HG02840 (cell line): ENCODE results near the gene ICAM5.

Experiments used
- ATAC-seq: cut with Tn5 transposase; IDR thresholded peaks from one replicate; pipeline ENCODE4 v1.9.1; 2021; ENCODE audit warnings: mild to moderate bottlenecking, moderate library complexity, moderate number of reproducible peaks; ENCODE audit not compliant: unreplicated experiment, low FRiP score

Gene ICAM5

DNA sequence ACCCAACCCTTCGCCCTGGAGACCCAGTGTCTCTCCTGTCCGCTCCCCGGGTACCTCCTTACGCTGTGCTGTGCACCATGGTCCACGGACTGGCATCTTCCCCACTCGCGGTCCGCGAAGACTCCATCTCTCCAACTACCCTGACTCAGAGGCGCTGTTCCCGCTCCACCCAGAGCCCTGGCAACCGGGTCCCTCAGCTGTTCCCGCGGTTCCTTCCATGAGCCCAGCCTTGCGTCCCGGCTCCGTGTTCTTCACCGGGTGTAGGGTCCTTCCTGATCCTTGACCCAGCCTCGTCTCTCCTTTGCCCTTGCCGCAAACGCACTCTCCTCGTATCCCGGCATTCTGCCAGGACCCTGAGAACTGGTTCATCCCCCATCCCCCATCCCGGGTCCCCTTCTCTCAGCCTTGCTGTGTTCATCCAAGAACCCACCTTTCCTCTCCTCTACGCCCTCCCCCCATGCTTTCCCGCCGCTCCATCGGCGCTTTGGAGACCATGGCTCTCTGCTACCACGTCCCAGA, 664 bp downstream of the ICAM5 start:
- ATAC-seq: no peak

DNA sequence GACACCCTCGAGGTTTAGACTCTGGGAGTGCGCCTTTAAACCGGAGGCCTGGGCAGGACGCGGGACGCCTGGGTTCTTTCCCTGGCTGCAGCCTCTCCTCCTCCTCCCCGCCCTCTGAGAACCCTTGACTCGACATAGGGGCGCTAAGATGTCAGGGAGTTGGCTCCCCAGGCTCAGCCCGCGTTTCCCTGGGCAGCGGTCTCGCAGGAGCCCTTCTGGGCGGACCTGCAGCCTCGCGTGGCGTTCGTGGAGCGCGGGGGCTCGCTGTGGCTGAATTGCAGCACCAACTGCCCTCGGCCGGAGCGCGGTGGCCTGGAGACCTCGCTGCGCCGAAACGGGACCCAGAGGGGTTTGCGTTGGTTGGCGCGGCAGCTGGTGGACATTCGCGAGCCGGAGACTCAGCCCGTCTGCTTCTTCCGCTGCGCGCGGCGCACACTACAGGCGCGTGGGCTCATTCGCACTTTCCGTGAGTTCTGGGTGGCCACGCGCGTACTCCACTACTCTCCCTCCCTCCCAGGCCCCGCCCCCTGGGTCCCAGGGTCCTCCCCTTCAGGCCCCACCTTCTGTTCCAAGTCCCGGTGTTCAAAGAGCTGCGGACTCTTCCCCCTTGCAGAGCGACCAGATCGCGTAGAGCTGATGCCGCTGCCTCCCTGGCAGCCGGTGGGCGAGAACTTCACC, 1.3 kb downstream of the ICAM5 start:
- ATAC-seq: no peak

DNA sequence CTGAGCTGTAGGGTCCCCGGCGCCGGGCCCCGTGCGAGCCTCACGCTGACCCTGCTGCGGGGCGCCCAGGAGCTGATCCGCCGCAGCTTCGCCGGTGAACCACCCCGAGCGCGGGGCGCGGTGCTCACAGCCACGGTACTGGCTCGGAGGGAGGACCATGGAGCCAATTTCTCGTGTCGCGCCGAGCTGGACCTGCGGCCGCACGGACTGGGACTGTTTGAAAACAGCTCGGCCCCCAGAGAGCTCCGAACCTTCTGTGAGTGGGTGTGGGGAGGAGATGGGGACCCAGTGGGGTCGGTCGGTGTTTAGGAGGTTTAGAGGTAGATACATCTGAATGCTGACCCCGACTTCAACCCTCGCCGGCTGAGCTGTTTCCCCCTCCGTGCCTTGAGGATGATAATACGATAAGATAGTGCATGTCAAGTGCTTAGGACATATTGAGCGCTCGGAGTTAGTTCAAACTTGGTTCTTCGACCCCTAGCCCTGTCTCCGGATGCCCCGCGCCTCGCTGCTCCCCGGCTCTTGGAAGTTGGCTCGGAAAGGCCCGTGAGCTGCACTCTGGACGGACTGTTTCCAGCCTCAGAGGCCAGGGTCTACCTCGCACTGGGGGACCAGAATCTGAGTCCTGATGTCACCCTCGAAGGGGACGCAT, 1.9 kb downstream of the ICAM5 start:
- ATAC-seq: no peak

DNA sequence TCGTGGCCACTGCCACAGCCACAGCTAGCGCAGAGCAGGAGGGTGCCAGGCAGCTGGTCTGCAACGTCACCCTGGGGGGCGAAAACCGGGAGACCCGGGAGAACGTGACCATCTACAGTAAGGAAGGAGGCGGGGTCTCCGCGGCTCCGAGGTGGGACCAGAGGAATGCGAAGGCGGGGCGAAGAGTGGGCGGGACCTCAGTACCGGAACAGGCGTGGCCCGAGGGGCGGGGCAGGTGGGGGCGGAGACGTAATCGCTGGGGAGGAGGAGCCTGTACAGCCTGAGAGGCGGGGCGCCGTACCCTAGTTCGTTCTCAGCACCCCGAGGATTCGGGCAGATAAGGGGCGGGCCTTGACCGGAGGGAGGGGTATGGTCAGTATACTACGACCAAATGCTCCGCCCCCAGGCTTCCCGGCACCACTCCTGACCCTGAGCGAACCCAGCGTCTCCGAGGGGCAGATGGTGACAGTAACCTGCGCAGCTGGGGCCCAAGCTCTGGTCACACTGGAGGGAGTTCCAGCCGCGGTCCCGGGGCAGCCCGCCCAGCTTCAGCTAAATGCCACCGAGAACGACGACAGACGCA, 2.5 kb downstream of the ICAM5 start:
- no peak for ATAC-seq

DNA sequence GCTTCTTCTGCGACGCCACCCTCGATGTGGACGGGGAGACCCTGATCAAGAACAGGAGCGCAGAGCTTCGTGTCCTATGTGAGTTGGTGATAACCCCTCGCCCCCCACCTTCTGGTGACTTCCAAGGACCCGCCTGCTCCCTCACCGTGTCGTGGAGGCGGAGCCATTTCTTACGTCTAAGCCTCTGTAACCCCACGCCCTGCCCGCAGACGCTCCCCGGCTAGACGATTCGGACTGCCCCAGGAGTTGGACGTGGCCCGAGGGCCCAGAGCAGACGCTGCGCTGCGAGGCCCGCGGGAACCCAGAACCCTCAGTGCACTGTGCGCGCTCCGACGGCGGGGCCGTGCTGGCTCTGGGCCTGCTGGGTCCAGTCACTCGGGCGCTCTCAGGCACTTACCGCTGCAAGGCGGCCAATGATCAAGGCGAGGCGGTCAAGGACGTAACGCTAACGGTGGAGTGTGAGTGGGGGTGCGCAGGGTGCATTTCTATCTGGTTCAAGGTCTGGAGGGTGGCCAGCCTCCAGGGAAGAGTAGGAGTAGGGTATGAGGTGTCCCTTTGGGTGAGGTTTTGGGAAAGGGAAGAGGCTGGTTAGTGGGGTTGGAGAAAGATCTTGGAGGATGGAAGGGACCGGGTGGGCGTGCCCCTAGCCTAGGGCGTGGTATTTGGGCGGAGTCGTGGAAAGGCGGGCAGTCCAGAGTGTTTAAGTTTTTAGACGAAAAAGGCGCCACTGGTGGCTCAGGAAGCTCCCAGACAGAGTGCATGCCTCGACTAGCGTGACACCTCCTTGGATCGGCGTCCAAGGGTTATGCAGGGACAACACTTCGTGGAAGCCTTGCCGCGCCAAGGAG, 3.3 kb downstream of the ICAM5 start:
- ATAC-seq: no peak

DNA sequence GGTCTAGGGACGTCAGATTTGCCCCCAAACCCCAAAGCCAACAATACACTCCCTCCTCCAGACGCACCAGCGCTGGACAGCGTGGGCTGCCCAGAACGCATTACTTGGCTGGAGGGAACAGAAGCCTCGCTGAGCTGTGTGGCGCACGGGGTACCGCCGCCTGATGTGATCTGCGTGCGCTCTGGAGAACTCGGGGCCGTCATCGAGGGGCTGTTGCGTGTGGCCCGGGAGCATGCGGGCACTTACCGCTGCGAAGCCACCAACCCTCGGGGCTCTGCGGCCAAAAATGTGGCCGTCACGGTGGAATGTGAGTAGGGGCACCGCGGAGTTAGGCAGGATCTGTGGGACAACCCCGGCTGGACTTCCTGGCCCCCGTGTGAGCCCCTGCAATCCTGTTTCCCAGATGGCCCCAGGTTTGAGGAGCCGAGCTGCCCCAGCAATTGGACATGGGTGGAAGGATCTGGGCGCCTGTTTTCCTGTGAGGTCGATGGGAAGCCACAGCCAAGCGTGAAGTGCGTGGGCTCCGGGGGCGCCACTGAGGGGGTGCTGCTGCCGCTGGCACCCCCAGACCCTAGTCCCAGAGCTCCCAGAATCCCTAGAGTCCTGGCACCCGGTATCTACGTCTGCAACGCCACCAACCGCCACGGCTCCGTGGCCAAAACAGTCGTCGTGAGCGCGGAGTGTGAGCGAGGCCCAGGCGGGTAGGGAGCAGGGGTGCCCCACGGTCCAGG, 4.0 kb downstream of the ICAM5 start:
- no peak for ATAC-seq

DNA sequence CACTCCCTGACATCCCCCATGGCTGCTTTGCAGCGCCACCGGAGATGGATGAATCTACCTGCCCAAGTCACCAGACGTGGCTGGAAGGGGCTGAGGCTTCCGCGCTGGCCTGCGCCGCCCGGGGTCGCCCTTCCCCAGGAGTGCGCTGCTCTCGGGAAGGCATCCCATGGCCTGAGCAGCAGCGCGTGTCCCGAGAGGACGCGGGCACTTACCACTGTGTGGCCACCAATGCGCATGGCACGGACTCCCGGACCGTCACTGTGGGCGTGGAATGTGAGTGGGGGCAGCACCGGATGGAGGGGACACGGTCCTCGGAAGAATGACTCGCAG, 4.6 kb downstream of the ICAM5 start:
- no peak for ATAC-seq

DNA sequence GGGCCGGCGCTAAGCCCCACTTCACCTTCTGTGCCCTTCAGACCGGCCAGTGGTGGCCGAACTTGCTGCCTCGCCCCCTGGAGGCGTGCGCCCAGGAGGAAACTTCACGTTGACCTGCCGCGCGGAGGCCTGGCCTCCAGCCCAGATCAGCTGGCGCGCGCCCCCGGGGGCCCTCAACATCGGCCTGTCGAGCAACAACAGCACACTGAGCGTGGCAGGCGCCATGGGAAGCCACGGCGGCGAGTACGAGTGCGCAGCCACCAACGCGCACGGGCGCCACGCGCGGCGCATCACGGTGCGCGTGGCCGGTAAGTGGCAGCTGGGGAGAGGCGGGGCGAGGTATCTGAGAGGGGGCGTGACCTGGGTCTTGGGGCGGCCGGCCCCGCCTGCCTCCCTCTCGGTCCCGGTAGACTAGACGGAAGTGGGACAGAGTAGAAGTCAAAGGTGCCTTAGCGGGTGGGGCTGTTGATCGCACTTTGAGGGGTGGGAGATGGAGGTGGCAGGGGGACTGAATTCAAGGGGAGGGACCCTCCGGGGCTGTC, 5.6 kb downstream of the ICAM5 start:
- no peak for ATAC-seq

DNA sequence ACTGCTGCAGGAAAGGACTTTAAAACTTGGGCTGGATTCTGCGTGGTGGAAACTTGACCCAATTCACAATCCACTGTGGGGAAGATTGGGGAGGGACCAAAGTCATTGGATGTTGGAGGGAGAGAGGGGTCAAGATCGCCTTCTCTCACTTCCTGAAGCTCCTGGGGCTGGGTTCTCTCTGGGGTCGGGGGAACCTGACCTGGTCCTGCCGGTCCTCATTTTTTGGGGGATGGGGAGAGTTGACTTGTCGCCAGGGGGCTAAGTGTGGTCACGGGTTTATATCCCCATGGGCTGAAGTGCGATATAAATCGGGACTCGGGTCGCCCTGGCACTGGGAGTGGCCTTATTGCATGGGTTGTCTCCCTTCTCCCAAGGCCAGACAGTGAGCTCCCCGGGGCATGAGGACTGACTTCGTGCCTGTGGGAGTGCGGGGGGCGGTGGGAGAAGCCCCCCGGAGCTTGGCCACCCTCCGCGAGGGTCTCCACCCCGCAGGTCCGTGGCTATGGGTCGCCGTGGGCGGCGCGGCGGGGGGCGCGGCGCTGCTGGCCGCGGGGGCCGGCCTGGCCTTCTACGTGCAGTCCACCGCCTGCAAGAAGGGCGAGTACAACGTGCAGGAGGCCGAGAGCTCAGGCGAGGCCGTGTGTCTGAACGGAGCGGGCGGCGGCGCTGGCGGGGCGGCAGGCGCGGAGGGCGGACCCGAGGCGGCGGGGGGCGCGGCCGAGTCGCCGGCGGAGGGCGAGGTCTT, 6.3 kb downstream of the ICAM5 start:
- ATAC-seq: no peak

DNA sequence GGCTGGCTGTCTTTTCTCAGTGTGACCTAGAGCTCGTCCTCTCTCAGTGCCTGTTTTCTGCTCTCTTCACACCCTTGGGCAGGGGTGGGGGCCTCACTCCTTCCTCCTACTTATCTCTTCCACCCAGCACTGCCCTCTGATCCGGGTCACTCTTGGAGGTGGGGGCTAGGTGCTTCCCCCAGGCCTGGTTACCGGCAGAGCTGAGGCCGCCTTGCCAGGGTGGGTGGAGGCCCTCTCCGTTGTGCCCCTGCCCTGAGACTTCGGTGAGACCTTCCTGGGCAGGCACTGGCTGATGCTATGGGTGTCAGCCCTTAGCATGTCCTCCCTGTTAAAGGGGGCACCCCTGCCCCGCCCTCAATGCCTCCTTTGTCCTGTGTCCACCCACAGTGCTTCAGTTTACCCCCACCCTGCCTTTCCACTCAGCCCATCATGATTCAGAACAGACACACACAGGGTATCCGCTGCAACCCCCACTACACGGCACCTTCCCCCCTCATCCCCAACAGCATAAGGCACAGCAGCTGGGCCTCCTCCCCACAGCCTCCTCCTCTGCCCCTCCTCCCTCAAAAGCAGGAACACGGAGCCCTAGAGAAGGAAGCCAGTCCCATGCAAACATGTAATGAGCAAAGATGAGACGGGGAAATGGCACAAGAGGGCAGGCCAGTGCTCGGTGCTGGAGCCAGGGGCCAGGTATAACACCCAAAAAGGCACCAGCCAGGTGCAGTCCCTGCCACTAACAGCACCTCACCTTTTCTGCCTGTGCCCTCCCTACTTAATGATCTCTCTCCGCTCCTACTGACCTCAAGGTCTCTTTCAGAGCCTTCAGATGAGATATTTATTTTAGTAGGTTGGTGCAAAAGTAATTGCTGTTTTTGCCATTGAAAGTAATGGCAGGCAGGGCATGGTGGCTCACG, 10.1 kb downstream of the ICAM5 start:
- no peak for ATAC-seq

DNA sequence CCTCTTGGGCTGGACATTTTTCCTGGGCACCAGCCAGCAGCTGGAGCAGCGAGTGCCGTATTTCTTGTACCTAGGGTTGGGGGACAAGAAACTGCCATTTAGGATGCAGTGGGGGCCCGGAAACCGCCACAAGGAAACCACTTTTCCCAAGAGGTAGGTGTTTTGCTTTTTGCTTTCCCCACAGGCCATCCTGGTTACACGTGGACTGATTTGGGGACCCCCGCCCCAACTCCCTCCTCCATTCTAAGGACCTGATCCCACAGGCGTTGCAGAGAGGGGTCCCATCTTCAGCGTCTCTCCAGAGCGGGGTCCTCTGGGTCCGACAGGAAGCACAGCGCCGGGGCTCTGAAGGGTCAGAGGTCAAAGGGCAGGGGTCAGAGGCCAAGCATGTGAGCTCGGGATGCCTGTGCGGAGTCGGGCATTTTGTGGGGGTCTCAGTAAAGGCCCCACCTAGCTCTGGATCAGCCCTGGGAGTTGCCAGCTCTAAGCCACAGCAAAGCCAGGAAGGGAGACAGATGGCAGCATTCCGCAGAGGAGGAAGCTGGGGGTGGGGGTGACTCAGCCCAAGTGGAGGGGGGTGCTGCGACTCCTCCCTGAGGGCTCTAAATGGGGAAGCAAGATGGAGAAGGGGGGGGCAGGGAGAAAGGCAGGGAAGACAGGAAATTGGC, 15.5 kb downstream of the ICAM5 start:
- no peak for ATAC-seq

DNA sequence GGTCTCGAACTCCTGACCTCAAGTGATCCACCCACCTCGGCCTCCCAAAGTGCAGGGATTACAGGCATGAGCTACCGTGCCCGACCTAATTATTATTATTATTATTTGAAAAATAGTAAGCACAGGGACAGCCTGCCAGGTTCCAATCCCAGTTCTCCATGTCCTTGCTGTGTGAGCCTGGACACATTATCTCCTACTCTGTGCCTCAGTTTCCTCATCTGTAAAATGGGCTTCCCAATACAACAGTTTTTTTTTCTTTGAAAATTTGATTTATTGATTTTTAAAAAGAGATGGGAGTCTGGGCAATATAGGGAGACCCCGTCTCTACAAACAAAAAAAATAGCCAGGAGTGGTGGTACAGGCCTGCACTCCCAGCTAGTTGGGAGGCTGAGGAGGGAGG, 16.6 kb downstream of the ICAM5 start:
- ATAC-seq: no peak

DNA sequence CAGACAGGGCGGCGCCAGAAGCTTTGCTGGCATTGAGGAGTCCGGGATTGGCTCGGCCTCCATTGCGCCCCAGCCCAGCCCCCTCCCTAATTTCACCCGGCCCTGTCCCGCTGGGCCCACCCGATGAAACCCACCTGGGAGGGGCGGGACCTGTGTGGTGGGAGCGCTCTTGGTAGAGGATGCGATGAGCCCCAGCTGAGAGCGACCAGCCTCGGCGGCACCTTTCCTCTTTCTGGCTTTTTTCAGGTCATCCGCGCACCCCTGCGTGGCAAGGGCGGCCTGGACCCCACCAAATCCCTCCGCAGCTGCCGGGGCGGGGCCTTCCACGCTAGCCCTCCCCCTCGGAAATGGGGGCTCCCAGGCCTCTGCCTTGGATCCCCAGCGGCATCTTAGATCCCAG, 19.7 kb downstream of the ICAM5 start, which contains the start of gene ZGLP1:
Gene ZGLP1 (minus strand): TSS at position 393 of the 400 bp plus-strand sequence.
- no peak for ATAC-seq

DNA sequence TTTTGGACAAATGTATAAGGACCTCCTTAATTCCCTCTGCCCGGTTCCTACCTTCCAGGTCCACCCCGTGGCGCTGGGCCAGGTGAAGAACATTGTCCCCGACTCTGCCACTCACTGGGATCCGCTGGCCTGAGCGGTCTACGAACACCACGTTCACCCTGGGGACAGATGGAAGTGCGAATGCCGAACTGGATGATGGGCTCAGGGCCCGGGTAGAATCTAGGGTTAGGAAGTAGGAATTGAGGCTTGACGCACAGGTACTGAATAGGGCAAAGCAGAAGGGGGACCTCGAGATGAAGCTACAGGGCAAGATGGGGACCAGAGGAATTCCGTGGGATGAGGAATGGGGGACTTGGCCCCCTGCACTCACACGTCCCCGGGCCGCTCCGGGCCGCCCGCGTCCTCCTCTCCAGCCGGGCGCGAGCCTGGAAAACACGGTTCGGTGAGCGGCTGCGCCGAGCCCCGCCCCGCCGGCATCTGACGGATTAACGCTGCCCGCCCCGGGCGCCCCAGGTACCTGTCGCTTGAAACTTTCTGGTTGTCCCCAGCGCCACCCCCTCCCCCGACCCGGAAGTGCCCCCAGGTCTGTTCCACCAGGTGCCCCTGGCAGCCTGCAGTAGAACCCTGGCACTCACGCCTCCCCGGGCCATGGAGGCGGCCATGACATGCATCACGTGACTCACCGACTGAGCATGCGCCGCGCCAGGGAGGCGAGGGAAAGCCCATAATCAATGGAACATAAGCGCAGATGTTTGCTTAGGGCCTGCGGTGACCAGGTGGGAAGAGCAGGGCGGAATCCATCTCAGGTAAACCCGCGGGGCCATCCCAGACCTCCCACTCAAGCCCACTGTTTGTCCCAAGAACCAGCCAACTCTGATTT, 25.8 kb downstream of the ICAM5 start, which contains the start of gene FDX2:
Gene FDX2 (minus strand): TSS at position 681 of the 880 bp plus-strand sequence. CDS start 19 bp downstream, at position 662.
- peak; percentile 70 for ATAC-seq

DNA sequence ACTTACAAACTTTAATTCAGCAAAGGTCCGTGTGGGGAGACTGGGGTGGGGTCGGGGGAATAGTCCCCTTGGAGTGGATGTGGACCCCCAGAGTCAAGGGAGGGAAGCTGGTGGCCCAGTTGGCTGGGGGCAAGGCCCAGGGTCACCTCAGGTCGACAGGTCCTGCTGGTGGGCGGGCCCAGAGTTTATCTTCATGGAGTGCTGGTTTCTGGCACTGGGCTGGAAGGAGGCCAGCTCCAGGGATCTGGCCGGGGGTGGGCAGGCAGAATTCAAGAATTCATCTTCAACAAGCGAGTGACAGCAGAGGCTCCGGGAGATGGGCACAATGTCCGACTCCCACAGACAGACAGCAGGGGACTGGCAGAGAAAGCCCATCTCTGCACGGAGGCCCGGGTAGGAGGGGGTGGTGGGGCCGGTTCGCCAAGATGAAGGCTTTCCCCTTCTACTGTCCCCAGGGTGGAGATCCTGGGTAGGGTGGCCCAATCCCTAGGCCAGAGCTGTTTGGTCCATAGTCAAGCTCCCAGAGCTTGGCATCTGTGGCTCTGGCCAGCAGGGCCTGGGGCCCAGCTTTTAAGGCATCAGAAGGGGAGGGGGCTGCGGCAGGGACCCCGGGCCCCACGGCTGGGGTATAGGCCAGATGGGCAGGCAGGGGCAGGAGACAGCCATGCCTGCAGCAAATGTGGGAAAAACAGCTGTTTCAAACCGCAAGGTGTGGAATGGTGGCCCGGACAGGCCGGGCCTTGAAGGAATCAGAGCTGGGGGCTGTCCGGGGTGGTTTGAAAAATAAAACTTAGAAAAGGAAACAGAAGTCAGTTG, 26.7 kb downstream of the ICAM5 start:
- no peak for ATAC-seq
